Omental fat pad (tissue), 4 donors: ENCODE data around the gene RELCH. TPM values are rescaled to one million over a fixed set of nuclear protein-coding genes. Genes with fewer than 3 reads are reported as not detected.

ENCODE experiments used
- ATAC-seq: fragments of 150-250 bp; one replicate; pipeline ENCODE4 v1.9.1; 2016; ENCODE audit warnings: mild to moderate bottlenecking, moderate library complexity; ENCODE audit not compliant: low FRiP score
- DNase-seq: peaks from one replicate; pipeline ENCODE4 v3.0.0-alpha.2; 2019; ENCODE audit warnings: low spot score
- total RNA-seq, 4 donors: library from RNA; depleted of rRNA; stranded (reverse); fragments of >200 nt; gene quantifications; one replicate each; pipeline ENCODE4 v1.1.0, GENCODE V29; 2016
- TF ChIP-seq, protein P1 (sequence below), 3 donors: fragments of 450-650 bp; IDR thresholded peaks; one replicate each; pipeline ENCODE4 v1.5.1; 2016 to 2017; ENCODE audit warnings: antibody characterized with exemption in 3 of 3, mild to moderate bottlenecking in 3 of 3, moderate library complexity in 2 of 3

Gene RELCH
- total RNA-seq, 4 donors from 2014 or later = 21.8 to 42.7 (median 29.8) TPM

DNA sequence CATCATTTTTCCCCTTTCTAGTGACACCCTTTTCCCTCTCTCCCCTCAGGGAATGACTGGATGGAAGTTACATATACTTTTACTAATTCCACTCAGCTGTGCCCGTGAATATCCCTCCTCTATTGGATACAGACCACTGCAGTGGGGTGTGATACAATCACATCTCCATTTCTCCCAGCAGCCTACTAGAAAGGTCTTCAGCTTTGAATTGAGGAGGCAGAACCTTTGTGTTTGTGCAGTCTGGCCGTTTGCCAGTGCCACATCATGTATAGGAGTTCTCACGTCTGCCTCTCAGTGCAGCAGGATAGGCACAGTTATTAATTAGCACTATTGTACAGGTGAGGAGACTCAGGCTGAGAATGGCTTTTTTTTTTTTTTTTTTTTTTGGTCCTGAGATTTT, 154.4 kb downstream of the RELCH start:
- ATAC-seq = no peak
- TF ChIP-seq, protein P1, sequence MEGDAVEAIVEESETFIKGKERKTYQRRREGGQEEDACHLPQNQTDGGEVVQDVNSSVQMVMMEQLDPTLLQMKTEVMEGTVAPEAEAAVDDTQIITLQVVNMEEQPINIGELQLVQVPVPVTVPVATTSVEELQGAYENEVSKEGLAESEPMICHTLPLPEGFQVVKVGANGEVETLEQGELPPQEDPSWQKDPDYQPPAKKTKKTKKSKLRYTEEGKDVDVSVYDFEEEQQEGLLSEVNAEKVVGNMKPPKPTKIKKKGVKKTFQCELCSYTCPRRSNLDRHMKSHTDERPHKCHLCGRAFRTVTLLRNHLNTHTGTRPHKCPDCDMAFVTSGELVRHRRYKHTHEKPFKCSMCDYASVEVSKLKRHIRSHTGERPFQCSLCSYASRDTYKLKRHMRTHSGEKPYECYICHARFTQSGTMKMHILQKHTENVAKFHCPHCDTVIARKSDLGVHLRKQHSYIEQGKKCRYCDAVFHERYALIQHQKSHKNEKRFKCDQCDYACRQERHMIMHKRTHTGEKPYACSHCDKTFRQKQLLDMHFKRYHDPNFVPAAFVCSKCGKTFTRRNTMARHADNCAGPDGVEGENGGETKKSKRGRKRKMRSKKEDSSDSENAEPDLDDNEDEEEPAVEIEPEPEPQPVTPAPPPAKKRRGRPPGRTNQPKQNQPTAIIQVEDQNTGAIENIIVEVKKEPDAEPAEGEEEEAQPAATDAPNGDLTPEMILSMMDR (IDR thresholded peaks at IDR 0.05) = no peak
- DNase-seq = no peak

DNA sequence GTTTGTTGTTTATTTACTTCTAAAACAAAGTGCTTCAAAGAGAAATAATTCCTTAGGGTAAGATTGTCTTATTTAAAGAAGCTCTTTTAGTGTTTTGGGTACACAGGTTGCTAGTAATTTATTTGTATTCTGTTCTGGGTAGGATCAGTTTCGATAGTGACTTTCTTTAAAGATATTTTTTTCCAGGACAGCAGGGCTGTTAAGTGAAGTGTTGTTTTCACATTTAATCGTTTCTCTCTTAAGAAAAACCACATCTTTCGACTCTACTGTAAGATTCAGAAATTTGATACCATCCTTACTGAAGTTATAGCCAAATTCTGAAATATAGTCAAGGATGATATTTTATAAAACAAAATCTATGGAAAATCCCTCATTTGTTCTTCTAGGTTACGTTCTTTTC, 155.8 kb downstream of the RELCH start:
- TF ChIP-seq, protein P1 (IDR thresholded peaks at IDR 0.05) = no peak
- ATAC-seq = no peak
- DNase-seq = no peak

DNA sequence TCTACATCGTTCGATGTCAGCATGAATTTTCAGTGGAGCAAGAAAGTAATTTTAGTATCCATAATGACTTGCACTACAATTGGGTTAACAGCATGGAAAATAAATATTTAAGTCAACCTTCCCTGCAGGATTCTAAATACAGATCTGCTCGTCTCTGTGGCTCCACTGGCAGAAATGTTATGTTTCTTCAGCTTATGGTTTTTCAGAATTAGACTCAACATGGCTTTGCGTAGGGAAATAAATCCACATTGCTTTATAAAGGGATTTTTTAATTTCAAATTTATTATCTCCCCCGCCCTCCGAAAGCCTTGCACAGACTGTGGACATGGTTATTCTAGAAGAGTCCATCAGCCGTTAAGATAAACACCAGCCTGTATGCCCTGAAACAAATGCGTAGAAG, 156.3 kb downstream of the RELCH start:
- TF ChIP-seq, protein P1 (IDR thresholded peaks at IDR 0.05) = no peak
- ATAC-seq (no peak), DNase-seq (no peak)

DNA sequence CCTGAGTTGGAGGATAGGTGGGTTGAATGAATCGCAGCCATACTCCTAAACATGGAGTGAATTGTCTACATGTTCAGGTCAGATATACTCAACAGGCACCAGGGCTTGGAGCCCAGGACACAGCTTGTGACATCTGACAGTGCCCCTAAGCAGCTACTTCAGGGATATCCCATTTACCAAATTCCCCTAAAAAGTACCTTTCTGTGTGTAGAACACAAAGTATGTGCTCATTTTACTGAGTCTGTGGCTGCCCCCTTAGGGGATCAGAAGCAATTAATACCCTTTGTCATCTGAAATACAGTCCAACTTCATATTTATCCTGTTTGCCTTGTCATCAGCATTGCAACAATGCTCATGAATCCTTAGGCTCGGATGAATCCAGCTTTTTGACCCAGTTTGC, 158.9 kb downstream of the RELCH start:
- TF ChIP-seq, protein P1 (IDR thresholded peaks at IDR 0.05) = no peak
- DNase-seq = no peak

DNA sequence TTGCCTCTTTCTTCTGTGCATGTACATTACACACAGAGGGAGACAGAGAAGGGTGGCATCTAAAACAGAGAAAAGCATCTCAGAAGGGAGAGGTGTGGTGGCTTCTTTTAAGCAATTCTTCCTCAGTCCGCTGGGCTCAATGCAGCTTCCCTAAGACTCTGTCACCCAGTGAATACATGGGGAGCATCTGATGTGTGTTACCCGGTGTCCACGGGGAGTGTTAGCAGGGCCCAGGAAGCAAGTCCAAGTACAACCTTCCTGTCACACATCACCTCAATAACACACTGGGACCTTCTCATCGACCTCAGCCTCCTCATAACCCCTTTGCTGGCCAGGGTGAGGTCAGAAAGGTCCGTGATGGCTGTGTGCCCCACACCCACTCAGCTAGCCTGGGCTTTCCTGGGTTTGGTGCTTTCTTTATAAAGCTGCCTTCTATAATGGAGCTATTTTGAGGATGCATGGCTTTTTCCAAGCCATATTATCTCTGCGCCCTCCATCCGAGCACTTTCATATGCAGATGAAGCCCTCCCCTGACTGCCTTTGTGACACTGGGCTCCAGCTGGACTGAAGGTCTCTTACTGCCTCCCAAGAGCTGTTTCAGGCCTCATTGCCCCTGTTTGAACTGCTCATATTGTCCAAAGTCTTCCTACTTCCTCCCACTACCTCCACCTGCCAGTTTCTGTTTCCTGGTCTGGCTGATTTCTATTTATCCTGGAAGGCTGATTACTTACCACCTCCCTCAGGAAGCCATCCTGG, 159.5 kb downstream of the RELCH start:
- no peak for ATAC-seq
- TF ChIP-seq, protein P1 (IDR thresholded peaks at IDR 0.05) = no peak
- DNase-seq = no peak

More for the DNA sequence above, 158.9 kb downstream of the RELCH start:
- no peak for ATAC-seq

DNA sequence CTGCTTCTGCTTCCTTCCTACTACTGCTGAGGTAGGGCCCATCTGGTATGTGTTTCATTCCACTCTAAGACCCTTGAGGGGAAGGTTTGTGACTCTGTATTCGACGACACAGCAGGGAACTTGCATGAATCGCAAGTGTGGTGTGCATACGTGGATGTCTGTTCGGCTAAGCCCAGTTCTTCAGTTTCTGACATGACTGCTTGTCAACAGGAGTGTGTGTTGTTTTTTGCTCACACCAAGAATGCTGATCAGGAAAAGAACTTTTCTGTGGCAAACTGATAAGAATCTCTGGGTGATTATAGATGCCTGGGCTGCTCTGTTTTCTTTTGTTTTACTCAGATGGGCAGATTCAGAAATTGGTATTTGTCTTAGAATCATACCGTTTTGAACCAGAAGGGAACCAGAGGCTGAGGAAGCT, 160.0 kb downstream of the RELCH start:
- ATAC-seq = no peak

More for the DNA sequence above, 160.0 kb downstream of the RELCH start:
- TF ChIP-seq, protein P1 (IDR thresholded peaks at IDR 0.05) = no peak
- no peak for DNase-seq
